ENCODE results near the gene NUDT16L1. TPM values are rescaled to one million over a fixed set of nuclear protein-coding genes. Genes with fewer than 3 reads are reported as not detected.
A peak's percentile ranks its signal among the peaks of the same experiment; 100 is the strongest.

Gene NUDT16L1
- total and polyA plus RNA-seq, 2 of the 13 experiments (the other 11 are each of a cell fraction or from before 2014, with no cell fraction given) = 28.0 to 40.5 TPM

DNA sequence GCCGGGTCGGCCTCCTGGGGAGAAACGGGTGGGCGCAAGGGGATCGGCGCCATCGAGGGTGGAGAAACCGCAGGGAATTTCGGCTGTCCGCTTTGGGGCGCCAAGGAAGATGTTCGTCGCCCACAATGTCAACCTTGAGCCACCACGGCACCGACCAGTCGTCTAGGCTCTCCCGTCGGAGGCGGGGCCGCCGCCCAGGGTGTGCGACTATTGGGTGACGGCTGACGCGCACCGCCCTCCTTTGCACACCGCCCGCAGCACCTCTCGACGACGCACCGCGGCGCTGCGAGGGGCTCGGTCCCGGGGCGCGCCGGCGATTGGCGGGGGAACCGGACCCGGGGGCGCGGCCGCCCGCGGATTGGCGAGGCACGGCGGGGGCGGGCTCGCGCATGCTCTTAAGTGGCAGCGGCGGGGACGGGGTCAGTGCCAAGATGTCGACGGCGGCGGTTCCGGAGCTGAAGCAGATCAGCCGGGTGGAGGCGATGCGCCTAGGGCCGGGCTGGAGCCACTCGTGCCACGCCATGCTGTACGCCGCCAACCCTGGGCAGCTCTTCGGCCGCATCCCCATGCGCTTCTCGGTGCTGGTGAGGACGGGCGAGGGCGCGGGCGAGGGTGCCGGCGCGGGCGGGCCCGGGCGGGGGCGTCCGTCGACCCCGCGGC is at the start of gene NUDT16L1 (continued):
- peak; percentile 52; the same call in 1 of the 2 replicates for TF ChIP-seq ZNF770 (CRISPR knock-in tag; IDR thresholded peaks at IDR 0.05)
- TF ChIP-seq MZF1 (CRISPR knock-in tag; IDR thresholded peaks at IDR 0.05; ENCODE audit: borderline replicate concordance) = no peak
- no peak for TF ChIP-seq RARA (CRISPR knock-in tag; IDR thresholded peaks at IDR 0.05)
- TF ChIP-seq, protein P1, sequence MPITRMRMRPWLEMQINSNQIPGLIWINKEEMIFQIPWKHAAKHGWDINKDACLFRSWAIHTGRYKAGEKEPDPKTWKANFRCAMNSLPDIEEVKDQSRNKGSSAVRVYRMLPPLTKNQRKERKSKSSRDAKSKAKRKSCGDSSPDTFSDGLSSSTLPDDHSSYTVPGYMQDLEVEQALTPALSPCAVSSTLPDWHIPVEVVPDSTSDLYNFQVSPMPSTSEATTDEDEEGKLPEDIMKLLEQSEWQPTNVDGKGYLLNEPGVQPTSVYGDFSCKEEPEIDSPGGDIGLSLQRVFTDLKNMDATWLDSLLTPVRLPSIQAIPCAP (CRISPR knock-in tag; IDR thresholded peaks at IDR 0.05; ENCODE audit: low read depth) = no peak
- TF ChIP-seq ZNF7 (CRISPR knock-in tag; IDR thresholded peaks at IDR 0.05) = no peak
- TF ChIP-seq ZNF691 (CRISPR knock-in tag; IDR thresholded peaks at IDR 0.05; ENCODE audit: borderline replicate concordance, low read depth) = no peak
- no peak for TF ChIP-seq LCORL (IDR thresholded peaks at IDR 0.05)
- no peak for TF ChIP-seq LCORL (CRISPR knock-in tag; IDR thresholded peaks at IDR 0.05)
- TF ChIP-seq, protein P2, sequence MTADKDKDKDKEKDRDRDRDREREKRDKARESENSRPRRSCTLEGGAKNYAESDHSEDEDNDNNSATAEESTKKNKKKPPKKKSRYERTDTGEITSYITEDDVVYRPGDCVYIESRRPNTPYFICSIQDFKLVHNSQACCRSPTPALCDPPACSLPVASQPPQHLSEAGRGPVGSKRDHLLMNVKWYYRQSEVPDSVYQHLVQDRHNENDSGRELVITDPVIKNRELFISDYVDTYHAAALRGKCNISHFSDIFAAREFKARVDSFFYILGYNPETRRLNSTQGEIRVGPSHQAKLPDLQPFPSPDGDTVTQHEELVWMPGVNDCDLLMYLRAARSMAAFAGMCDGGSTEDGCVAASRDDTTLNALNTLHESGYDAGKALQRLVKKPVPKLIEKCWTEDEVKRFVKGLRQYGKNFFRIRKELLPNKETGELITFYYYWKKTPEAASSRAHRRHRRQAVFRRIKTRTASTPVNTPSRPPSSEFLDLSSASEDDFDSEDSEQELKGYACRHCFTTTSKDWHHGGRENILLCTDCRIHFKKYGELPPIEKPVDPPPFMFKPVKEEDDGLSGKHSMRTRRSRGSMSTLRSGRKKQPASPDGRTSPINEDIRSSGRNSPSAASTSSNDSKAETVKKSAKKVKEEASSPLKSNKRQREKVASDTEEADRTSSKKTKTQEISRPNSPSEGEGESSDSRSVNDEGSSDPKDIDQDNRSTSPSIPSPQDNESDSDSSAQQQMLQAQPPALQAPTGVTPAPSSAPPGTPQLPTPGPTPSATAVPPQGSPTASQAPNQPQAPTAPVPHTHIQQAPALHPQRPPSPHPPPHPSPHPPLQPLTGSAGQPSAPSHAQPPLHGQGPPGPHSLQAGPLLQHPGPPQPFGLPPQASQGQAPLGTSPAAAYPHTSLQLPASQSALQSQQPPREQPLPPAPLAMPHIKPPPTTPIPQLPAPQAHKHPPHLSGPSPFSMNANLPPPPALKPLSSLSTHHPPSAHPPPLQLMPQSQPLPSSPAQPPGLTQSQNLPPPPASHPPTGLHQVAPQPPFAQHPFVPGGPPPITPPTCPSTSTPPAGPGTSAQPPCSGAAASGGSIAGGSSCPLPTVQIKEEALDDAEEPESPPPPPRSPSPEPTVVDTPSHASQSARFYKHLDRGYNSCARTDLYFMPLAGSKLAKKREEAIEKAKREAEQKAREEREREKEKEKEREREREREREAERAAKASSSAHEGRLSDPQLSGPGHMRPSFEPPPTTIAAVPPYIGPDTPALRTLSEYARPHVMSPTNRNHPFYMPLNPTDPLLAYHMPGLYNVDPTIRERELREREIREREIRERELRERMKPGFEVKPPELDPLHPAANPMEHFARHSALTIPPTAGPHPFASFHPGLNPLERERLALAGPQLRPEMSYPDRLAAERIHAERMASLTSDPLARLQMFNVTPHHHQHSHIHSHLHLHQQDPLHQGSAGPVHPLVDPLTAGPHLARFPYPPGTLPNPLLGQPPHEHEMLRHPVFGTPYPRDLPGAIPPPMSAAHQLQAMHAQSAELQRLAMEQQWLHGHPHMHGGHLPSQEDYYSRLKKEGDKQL (CRISPR knock-in tag; IDR thresholded peaks at IDR 0.05; ENCODE audit: low read depth) = no peak
- TF ChIP-seq NKX3-1 (CRISPR knock-in tag; IDR thresholded peaks at IDR 0.05) = no peak
- no peak for TF ChIP-seq KLF9 (CRISPR knock-in tag; IDR thresholded peaks at IDR 0.05; ENCODE audit: low read depth)
- TF ChIP-seq, protein P3, sequence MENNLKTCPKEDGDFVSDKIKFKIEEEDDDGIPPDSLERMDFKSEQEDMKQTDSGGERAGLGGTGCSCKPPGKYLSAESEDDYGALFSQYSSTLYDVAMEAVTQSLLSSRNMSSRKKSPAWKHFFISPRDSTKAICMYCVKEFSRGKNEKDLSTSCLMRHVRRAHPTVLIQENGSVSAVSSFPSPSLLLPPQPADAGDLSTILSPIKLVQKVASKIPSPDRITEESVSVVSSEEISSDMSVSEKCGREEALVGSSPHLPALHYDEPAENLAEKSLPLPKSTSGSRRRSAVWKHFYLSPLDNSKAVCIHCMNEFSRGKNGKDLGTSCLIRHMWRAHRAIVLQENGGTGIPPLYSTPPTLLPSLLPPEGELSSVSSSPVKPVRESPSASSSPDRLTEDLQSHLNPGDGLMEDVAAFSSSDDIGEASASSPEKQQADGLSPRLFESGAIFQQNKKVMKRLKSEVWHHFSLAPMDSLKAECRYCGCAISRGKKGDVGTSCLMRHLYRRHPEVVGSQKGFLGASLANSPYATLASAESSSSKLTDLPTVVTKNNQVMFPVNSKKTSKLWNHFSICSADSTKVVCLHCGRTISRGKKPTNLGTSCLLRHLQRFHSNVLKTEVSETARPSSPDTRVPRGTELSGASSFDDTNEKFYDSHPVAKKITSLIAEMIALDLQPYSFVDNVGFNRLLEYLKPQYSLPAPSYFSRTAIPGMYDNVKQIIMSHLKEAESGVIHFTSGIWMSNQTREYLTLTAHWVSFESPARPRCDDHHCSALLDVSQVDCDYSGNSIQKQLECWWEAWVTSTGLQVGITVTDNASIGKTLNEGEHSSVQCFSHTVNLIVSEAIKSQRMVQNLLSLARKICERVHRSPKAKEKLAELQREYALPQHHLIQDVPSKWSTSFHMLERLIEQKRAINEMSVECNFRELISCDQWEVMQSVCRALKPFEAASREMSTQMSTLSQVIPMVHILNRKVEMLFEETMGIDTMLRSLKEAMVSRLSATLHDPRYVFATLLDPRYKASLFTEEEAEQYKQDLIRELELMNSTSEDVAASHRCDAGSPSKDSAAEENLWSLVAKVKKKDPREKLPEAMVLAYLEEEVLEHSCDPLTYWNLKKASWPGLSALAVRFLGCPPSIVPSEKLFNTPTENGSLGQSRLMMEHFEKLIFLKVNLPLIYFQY (CRISPR knock-in tag; IDR thresholded peaks at IDR 0.05; ENCODE audit: borderline replicate concordance) = no peak
- no peak for TF ChIP-seq ZNF879 (CRISPR knock-in tag; IDR thresholded peaks at IDR 0.05)
- 0 out of 2 replicates have a peak, but pooled peaks have one; percentile 10 for TF ChIP-seq RXRB (CRISPR knock-in tag; IDR thresholded peaks at IDR 0.05; ENCODE audit: borderline replicate concordance)
- no peak for TF ChIP-seq ZNF33A (CRISPR knock-in tag; IDR thresholded peaks at IDR 0.05; ENCODE audit: borderline replicate concordance)

Data from HepG2 (cell line).